HL-60/S4 (cell line): Measurements from ENCODE around the gene GTF2H1.

Source experiments
- in situ Hi-C: fragments of 300-500 bp; cut with MboI; formaldehyde crosslinking; loops from 2 replicates; pipeline ENCODE4 v1.14.3; 2022; ENCODE audit warnings: low sequenced_read_pairs

Gene GTF2H1

DNA sequence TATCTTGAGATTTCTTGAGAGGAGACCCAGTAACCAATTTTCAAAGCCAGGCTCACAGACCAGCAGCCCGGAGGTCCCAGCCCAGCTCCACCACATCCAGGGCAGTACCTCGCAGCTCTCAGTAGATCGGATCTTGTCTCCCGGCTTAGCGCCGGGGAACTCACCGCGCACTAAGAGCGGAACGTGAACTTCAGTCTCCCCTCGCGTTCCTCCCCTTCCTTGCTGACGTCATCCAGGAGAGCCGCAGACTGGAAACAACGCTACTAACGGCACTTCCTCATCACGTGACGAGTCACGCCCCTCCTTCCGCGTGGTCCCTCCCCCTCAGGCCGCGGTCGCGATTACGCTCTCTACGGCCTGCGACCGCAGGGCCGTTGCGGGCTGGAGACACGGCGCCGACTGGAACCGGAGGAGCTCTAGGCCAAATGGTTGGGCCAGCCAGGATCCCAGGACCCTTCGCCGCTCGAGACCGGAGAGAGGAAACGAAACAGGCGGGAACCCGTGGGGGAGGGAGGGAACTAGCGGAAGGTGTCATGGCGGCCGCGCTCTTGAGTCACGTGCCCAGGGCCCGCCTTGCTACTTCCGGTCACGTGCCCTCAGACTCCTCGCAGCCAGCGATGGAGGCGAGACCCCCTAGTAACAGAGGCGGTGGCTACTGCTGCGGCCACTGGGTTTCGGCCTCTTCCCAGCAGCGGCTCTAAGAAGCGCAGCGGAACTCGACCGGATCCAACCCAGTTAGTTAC lies at the start of gene GTF2H1, which contains the start of gene HPS5:
TSS of gene GTF2H1 (plus strand) at position 599 of the 743 bp plus-strand sequence. CDS start 10,508 bp downstream, outside the sequence.
TSS of gene HPS5 (minus strand) at position 172 of the 743 bp plus-strand sequence. CDS start 4,282 bp downstream, outside the sequence.
- in situ Hi-C loops: no loop called here

DNA sequence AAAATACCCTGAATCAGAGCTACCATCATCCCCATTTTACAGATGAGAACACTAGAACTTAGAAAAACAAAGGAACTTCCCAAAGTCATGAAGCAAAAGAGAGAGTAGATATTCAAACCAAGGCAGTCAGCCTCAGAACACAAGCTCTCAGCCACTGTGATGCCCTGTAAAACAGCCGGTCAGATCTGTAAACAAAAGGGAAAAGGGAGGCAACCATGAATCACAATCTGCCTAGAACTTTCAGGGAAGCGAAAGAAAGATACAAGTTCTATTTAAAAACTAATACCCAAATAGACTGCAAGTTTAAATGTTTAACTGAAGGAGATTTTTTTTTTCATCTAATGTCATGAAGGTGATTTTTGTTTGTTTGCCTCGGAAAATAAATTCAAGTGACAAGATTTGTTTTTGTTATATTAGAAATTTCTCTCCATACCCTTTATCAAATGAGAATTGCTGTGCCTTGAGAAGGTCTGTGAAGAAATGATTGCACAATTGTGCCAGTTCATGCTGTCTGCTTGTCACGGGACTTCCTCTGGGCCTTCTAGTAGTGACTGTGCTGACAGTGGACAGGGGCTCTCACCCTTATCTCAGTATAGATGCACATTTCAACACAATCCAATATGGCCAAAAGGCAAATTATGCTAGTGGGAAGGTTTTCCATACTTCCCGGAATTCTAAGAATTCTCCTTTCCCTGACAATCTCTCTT lies 44.6 kb upstream of the GTF2H1 start:
- in situ Hi-C loops: no loop called here

GRCh38 chr11:18280438-18281045 lies 41.8 kb upstream of the GTF2H1 start:
- in situ Hi-C loops: no loop called here

DNA sequence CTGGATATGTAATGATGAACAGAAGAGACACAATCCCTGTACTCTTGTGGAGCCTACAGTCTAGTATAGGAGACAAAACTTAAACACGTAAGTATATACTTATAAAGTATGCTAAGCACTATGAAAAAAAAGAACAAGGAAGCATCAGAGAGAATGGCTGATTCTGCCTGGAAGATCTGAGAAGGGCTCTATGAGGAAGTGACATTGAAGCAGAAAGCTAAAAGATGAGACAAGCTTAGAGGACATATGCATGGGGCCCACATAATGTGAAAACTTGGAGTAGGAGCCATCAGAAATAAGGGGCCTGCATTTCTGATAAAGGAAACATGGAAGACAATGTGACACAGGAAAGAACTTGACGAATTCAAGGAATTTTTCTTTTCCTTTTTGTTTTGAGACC lies 39.7 kb upstream of the GTF2H1 start:
- in situ Hi-C loops: no loop called here

DNA sequence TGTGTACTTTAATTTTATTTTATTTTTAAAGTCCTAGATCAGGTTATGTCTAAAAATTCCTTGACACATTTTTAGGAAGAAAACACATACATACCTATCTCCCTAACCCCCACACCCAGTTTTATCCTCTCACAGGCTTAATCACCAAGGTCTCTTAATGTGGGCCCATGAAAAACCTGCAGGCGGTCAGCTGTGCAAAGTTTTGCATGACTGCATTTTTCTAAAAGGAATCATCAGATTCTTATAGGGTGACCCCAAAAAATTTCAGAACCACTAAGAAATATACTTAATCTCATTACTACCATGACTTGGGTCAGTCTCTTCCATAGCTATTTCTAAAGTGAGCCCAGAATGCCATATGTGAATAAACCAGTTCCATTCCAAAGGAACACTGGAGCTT lies 36.5 kb upstream of the GTF2H1 start:
- in situ Hi-C loops: no loop called here

DNA sequence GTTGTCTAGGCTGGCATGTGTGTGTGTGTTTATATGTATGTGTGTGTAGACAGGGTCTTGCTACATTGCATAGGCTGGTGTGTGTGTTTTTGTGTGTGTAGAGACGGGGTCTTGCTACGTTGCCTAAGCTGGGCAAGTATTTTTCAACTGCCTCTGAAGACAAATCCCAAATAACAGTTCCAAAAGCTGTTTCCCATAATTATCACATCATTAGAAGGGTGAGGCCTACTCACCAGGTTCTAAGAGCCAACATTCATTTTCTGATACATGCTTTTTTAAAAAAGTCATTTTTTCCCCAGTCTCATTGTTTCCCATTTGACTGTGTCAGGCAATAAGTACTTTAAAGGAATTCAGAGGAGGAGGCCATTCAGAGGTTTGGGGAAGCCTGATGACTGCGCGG lies 33.5 kb upstream of the GTF2H1 start:
- in situ Hi-C loops: no loop called here

- in situ Hi-C loops: no loop called here
Observed at GRCh38 chr11:18294862-18295261, 27.5 kb upstream of the GTF2H1 start.

GRCh38 chr11:18295316-18295715 lies 27.1 kb upstream of the GTF2H1 start:
- in situ Hi-C loops: no loop called here

DNA sequence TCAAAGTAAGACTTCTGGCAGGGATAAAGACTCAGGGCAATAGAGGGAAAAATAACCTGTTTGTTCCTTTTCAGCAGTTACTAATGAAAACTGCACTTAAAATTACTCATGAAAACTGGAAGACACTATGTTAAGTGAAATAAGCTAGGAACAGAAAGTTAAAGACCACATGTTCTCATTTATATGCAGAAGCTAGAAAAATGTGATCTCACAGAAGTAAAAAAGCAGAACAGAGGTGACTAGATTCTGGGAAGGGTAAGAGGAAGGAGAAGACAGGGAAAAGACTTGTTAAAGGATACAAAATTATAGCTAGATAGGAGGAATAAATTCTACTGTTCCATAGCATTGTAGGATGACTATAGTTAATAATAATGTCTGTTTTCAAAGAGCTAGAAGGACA lies 22.6 kb upstream of the GTF2H1 start:
- in situ Hi-C loops: no loop called here

- in situ Hi-C loops: no loop called here
Observed at GRCh38 chr11:18304745-18305144, 17.6 kb upstream of the GTF2H1 start.

GRCh38 chr11:18307461-18308139 lies 14.8 kb upstream of the GTF2H1 start:
- in situ Hi-C loops: no loop called here

GRCh38 chr11:18308242-18308641 lies 14.1 kb upstream of the GTF2H1 start:
- in situ Hi-C loops: no loop called here

DNA sequence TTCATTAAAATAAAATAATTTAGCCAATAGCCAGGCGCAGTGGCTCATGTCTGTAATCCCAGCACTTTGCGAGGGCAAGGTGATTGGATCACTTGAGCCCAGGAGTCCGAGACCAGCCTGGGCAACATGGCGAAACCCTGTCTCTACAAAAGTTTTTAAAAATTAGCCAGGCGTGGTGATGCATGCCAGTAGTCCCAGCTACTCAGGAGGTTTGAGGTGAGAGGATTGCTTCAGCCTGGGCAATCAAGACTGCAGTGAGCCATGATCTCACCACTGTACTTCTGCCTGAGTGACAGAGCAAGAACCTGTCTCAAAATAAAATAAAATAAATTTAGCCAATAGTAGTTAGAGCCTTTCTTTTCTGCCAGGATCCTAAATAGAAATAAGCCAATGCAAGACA lies 12.7 kb upstream of the GTF2H1 start:
- in situ Hi-C loops: no loop called here

DNA sequence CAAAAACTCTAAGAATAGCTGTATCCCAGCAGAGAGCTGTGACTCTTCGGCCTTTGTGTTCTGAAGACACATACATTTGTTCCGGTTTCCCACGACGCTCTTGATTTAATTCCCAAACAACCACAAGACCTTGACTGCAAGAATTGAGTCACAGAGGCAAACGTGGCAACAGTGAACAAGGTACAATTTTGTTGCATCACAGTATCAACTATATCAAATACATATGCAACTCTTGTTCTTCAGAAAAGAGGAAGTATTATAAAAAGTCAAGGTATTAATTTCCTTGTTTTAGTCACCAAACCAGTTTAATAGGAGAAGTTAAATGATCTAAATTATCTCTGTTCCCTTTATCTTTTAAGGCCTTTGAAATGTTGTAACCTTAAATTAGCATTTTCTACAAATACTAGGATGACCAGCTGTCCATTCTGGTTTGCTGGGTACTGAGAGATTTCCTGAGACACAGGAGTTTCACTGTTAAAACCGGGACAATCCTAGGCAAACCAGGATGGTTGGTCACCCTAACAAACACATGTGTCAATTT lies 11.5 kb upstream of the GTF2H1 start:
- in situ Hi-C loops: no loop called here

DNA sequence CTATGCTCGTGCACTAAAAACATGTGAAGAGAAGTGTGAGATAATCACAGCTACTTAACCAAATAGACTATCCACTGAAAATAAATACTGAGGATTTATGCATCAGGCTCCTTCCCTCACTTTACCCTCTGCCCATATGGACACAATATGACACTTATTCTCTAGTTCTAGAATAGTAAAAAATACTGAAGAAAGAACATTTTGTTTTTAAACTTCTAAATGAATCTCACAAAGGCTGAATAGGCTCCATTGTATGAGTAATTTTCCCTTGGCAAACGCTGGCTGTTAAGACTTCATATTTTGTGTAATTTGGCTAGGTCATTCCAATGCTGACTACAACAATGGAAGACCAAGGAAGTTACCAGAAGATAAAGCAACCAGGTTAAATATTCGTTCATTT lies 10.4 kb upstream of the GTF2H1 start:
- in situ Hi-C loops: no loop called here

DNA sequence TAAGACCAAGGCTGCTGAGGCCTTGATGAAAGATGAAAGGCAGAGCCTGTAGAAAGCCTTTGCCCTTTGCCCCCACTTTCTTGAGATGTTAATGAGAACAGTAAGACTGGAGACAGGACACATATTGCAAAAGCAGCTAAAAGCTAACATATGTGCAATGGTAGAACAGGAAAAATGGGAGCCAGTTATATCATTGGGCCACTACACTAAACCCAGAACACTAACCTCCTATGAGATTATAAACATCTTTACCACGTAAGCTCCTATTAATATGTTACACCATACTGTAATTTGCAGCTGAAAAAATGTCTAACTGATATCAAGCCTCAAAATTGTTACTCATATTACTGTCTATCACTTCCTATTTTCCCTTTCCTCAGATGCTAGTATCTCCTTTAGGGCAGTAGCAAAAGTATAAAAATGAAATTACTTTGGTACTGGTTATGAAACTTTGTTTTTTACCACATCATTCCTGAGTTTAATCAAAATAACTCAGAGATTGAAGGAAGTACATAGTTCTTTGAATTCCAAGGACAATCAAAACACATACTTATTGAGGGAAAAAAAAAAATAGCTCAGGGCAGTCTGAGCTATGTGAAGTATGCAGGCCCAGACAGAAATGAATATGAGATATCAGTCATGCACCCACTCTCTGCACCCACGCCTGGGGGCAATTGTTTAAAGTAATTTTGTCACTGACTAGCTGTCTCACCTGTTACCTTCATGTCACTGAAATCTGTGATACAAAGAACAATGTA lies 9.5 kb upstream of the GTF2H1 start:
- in situ Hi-C loops: no loop called here

DNA sequence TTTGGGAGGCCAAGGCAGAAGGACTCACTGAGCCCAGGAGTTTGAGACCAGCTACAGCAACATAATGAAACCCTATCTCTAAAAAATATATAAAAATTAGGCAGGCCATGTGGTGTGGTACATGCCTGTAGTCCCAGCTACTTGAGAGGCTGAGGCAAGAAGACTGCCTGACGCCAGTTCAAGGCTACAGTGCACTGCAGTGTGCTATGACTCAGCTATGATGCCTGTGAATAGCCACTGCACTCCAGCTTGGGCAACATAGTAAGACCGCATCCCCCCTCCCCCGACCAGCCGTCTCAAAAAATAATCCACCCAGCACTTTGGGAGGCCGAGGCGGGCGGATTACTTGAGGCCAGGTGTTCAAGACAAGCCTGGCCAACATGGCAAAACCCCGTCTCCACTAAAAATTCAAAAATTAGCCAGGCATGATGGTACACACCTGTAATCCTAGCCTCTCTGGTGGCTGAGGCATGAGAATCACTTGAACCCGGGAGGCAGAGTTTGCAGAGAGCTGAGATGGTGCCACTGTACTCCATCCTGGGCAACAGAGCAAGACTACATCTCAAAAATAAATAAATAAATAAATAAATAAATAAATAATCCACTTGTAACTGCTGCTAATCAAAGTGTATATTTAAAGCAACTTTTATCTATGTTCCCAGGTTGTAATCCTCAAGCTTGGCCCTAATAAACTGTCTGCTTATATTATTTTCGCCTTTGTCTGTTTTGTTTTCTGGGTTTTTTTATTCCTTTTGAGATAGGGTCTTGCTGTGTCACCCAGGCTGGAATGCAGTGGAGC lies 8.2 kb upstream of the GTF2H1 start:
- in situ Hi-C loops: no loop called here

- in situ Hi-C loops: no loop called here
Observed at GRCh38 chr11:18314784-18315523, 7.4 kb upstream of the GTF2H1 start.

DNA sequence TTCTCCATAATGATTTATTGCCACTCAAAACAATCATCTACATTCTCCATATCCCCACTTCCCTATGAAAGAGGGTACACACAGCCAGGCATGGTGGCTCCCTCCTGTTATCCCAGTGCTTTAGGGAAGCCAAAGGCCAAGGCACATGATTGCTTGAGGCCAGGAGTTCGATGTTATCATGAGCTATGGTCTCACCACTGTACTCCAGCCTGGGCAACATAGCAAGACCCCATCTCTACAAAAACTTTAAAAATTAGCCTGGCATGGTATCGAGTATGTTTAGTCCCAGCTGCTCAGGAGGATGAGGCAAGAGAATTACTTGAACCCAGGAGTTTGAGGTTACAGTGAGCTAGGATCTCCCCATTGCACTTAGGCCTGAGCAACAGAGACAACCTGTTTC lies 6.5 kb upstream of the GTF2H1 start:
- in situ Hi-C loops: no loop called here
